Raji (cell line): ENCODE data around the gene PPP2R3B.

Experiments used
- POLR2A ChIP-seq: IDR thresholded peaks from 2 replicates; pipeline ENCODE4 v1.6.1; 2011; ENCODE audit warnings: low read depth, low read length, control low read depth; ENCODE audit not compliant: insufficient read depth

PPP2R3B gene

DNA sequence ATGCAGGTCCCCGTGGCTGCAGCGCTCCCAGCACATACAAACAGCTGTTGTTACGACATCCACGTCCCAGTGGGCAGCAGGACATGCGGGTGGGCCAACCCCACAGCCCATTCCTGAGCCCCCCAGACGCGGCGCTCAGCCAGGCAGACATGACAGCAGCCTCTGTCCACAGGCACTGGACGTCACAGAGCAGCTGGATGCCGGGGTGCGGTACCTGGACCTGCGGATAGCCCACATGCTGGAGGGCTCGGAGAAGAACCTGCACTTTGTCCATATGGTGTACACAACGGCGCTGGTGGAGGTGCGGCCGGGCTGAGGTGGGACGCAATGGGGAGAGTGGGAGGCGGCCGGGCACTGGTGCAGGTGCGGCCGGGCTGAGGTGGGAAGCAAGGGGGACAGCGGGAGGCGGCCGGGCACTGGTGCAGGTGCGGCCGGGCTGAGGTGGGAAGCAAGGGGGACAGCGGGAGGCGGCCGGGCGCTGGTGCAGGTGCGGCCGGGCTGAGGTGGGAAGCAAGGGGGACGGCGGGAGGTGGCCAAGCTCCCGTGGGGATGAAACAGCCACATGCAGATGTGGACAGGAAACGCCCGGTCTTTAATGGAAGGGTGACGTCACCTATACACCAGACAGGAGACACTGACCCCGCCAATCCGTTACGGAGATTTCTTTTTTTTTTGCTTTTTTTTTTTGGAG, 96.1 kb downstream of the PPP2R3B start:
- TF ChIP-seq POLR2A, result no peak

DNA sequence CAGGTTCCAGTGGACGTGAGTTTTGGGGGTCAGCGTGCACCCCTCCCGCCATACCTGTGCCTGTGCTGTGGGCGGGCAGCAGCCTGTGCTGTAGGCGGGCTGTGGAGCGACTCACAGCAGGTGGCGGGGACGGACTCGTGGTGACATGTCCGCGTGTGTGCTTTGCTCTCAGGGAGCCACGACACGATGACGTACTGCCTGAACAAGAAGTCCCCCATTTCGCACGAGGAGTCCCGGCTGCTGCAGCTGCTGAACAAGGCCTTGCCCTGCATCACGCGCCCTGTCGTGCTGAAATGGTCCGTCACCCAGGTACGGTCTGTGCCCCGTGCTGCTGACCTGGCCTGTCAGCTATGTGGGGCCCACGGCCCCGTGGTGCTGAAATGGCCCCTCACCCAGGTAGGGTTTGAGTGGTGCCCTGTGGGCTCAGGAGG, 98.1 kb downstream of the PPP2R3B start:
- no peak for TF ChIP-seq POLR2A

DNA sequence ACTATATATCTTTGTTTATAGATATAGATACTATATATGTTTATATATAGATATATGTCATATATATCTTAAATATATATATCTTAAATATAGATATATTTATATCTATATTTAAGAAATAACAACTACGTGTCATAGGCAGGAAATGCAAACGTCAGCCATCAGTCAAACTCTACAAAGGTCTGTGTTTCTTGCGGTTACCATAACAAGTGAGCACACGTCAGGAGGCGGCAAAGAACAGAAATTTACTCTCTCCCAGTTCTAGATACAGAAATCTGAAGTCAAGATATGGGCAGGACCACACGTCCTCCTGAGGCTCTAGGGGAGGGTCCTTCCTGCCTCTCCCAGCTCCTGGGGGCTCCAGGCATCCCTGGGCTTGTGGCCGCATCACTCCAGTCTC, 99.0 kb downstream of the PPP2R3B start:
- no peak for TF ChIP-seq POLR2A

DNA sequence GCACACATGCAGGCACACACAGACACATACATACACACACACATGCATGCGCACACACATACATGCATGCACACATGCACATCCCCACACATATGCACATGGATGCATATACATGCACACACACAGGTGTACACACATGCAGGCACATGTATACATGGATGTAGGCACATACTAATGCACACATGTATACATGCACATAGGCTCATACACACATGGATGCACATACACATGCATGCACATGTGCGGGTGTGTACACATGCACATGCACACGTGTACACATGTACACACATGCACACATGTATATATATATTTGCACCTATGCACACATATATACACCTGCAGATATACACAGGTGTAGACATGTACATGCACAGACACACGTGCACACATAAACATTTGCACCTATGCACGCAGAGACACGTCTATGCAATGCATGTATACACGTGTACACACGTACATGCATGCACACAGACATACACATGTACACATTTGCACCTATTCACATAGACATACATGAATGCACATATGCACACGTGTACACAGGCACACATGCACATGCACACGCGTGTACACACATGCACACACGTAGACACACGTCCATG, 101.5 kb downstream of the PPP2R3B start:
- TF ChIP-seq POLR2A, result peak; percentile 1; the same call in 1 of the 2 replicates
